Measurements from ENCODE around the gene NKAP.
"Not testable (repeated sequence)": the region's sequence is repeated elsewhere in the genome, so short reads cannot be mapped to it uniquely, and the experiment has no call there.

NKAP gene

DNA sequence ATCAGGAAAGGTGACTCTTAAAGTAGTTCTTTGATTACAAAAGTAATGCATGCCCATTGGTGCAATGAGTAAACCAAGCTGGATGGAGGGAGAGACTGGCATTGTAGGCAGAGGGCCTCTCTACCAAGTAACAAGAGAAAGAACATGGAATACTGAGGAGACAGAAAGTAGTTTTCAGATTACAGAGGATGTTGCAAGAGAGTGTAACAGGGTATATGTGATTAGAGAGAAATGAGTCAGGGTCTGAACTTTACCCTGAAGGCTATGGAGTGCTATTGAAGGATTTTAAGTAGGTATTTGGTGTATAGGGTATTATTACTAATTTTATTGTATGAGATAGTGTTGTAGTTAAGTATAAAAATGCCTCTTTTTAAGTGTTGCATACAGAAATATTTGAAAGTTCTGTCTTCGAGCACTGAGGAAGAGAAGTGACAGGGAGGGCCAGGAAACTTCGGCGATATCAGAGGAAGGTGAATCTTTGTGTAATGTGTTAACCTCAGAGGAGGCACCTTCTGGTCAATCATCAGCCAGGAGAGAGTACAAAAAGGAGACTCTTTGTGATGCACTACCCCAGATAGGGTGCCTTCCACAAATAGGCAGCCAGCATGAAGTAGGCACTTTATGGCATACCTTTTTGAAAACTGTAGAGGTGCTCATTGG, 8.2 kb downstream of the NKAP start:
- no peak for FAIRE-seq

DNA sequence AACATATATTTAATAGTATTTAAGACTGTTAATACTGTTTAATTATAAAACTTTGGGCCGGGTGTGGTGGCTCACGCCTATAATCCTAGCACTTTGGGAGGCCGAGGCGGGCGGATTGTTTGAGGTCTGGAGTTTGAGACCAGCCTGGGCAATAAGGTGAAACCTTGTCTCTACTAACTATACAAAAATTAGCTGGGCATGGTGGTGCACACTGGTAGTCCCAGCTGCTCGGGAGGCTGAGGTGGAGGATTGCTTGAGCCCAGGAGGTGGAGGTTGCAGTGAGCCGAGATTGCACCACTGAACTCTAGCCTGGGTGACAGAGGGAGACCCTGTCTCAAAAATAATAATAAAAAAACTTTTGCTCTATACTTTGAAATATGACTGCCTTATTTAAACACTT, 21.2 kb downstream of the NKAP start:
- FAIRE-seq: not testable (repeated sequence)

DNA sequence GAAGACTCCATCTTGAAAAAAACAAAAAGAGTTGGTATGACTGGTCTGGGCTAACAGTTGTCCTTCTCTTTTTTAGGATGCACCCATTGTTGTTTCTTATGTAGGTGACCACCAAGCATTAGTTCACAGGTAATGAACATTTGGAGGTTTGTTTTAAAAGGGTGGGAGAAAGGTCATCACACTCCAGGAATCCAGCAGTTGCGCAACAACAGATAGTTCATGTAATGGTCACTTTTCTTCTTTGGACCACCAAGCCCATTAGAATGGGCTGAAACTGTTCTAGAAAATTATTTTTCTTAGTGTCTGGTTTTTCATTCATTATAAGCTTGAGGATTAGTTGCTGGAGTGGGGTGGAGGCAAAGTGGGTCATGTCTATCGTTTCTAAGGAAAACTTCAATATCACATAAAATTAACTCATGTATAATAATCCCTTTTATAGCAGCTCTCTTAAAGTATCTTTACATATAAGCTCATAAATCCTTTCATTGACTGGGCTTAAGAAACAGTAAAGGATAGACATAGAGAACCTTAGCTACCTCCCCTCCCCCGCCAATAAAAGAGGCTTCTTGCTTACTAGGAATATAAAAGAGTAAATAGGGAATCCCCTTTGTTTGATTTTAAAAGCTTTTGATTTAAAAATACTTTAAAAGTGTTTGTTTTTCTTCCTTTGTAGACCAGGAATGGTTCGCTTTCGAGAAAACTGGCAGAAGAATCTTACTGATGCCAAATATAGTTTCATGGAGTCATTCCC, 23.5 kb downstream of the NKAP start:
- no peak for FAIRE-seq

DNA sequence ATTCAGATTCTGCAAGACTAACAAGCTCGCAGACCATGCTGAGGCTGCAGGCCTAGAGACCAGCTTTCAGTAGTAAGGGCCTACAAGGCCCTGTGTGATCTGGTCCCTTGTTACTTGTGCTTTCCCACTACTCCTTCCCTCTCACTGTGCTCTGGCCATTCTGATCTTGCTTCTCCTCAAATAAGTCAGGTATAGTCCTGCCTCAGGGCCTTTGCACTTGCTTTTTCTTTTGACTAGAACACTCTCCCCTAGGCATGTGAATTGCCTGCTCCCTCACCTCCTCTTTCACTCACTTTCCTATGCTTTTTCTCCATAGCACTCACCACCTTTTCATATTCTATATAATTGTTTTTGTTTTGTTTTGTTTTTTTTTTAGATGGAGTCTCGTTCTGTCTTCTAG, 25.7 kb downstream of the NKAP start:
- no peak for FAIRE-seq

DNA sequence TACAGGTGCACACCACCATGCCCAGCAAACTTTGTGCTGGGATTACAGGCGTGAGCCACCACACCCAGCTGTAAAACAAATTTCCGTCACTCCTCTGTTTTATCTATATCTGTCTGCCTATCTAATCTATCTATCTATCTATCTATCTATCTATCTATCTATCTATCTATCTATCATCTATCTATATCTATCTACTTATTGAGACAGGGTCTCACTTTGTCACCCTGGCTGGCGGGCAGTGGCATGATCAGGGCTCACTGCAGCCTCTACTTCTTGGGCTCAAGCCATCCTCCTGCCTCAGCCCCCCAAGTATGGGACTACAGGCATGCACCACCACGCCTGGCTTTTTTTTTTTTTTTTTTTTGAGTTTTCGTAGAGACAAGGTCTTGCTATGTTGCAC, 27.2 kb downstream of the NKAP start:
- FAIRE-seq: no peak

DNA sequence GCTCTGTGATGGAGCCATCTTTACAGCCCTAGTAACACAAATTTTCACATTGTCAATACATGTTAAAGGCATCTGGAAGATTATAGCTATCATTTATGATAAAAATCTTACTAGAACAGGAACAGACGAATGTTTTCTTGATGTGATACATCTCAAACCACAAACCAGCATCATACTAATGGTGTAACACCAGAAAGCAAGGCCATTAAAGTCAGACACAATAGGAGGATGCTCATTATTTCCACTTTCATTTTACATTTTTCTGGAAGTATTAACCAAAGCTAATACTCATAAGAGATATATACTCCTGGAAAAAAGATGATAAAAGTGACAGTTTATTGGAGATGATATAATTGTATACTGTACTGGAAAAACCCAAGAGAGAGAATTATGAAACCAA, 42.6 kb downstream of the NKAP start:
- no peak for FAIRE-seq

DNA sequence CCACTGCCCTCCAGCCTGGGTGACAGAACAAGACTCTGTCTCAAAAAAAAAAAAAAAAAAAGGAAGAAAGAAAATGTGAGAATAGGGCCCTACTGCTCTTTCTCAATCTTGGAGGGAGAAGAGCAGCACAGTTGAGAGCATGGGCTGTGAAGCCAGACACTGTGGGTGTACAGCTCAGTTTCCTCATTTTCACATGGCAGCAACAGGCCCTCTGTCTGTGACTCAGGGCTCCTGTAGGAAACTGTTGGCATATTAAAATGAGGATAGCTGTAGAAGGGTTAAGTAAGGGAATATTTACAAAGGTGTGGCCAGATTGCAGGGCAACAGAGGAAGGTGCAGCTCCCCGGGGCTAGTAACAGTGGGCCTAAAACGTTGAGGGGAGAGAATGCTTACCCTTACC, 44.4 kb downstream of the NKAP start:
- FAIRE-seq: no peak

DNA sequence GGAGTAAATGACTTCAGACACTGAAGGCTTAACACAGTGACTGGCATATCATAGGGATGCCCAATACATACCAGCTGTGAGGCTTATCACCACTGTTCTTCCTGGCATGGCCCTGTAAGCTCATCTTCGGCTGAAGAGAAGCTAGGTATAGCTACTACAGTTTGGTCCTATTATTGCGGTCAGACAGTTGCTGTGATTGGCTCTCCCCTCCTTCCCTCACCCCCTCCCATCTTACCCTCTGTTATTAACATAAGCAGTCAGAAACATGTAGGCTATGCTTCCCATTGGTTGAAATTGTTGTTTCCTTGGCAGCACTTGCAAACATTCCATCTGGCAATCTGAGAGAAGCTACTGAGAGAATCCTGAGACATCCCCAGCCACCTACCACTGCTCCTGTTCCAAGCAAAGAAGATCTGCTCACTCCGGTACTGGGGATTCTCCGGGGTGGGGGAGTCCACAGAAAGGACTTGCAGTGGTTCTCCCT, 47.7 kb downstream of the NKAP start, which contains the start of gene AKAP14:
Gene AKAP14, plus strand, starts transcription at position 51 of the 484 bp plus-strand sequence. CDS start 7,331 bp downstream, outside the sequence.
- FAIRE-seq: no peak

DNA sequence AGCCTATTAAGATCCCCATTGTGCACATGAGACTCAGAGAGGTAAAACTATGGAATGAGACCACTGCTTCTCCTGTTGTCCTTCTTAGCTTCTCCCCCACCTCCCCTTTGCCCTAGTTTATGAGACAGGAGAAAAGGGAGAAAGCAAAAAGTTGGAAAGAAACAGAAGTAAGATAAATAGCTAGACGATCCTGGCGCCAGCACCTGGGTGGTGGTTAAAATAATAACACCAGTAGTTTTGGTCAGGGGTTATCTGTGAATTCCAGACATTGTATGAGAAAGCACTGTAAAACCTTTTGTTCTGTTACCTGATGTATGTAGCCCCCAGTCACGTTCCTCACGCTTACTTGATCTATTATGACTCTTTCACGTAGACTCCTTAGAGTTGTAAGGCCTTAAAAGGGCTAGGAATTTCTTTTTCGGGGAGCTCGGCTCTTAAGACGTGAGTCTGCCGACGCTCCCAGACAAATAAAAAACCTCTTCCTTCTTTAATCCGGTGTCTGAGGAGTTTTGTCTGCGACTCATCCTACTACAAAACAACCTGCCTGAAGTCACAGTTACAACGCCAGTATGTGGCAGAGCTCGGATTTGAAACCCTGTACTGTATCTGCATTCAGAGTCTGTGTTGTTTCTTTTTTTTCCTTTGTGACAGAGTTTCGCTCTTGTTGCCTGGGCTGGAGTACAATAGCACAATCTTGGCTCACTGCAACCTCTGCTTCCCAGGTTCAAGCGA, 51.4 kb downstream of the NKAP start:
- not testable (repeated sequence) for FAIRE-seq

DNA sequence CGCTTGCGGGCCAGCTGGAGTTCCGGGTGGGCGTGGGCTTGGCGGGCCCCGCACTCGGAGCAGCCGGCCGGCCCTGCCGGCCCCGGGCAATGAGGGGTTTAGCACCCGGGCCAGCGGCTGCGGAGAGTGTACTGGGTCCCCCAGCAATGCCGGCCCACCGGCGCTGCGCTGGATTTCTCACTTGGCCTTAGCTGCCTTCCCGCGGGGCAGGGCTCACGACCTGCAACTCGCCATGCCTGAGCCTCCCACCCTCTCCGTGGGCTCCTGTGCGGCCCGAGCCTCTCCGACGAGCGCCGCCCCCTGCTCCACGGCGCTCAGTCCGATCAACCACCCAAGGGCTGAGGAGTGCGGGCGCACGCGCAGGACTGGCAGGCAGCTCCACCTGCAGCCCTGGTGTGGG, 52.9 kb downstream of the NKAP start:
- FAIRE-seq: not testable (repeated sequence)

DNA sequence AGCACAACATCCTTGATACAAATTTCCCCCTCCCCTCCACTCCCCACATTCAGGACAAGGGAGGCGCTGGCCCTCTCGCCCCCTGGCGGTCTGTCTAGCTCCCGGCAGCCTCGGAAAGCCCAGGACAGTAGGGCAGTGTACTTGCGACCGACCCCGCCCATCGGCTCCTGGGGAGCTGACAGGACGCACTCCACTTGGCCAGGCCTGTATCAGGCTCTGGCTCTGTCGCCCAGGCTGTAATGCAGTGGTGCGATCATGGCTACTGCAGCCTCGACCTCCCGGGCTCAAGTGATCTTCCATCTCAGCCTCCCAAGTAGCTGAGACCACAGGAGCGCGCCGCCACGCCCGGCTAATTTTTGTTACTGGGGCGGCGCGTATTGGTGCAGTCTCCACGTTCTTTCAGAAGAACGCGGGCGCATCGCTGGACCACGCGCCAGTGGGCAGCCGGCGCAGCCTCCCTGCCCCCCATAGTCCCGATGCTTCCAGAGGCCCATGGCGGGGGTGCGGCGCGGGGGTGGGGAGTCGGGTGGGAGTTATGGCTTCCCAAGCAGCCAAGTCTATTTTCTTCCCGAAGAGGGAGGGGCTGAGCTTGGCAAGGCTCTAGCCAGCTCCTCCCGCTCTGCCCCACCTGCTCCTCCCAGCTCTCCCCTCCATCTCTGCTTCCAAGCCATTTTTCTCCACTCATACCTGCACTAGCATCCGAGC, 55.7 kb downstream of the NKAP start:
- FAIRE-seq: no peak

DNA sequence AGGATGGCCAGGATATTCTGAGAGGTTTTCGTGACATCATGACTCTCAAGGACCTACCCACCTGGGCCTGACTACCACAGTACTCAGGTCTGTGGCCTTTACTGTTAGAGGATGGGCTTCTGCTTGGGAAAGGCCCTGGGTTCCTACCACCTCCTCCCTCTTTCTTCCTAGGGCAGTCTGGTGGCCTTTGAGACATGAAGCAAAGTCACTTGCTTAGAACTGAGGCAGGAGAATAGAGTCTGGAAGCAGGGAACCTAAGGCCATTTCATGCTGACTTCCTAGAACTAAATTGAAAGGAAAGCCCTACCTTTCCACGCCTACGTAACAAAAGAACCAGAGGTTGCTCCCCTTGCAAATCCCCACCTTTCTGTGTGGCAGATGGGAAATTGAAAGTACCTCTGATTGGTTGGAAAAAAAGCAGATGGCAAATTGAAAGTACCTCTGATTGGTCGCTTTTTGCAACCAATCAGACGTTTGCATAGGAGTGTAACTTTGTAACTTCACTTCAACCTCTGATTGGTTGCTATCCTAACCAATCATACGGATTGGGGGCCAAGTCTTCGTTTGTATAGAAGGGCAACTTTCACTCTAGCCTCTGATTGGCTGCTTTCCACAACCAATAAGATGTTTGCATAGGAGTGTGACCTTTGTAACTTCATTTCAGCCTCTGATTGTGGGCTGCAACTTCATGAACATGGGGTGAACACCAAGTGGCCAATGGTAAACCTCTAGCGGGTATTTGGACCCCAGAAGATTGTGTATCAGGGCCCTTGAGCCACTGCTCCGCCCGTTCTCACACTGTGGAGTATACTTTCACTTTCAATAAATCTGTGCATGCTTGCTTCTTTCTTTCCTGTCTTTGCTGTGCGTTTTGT, 57.8 kb downstream of the NKAP start:
- FAIRE-seq: no peak

DNA sequence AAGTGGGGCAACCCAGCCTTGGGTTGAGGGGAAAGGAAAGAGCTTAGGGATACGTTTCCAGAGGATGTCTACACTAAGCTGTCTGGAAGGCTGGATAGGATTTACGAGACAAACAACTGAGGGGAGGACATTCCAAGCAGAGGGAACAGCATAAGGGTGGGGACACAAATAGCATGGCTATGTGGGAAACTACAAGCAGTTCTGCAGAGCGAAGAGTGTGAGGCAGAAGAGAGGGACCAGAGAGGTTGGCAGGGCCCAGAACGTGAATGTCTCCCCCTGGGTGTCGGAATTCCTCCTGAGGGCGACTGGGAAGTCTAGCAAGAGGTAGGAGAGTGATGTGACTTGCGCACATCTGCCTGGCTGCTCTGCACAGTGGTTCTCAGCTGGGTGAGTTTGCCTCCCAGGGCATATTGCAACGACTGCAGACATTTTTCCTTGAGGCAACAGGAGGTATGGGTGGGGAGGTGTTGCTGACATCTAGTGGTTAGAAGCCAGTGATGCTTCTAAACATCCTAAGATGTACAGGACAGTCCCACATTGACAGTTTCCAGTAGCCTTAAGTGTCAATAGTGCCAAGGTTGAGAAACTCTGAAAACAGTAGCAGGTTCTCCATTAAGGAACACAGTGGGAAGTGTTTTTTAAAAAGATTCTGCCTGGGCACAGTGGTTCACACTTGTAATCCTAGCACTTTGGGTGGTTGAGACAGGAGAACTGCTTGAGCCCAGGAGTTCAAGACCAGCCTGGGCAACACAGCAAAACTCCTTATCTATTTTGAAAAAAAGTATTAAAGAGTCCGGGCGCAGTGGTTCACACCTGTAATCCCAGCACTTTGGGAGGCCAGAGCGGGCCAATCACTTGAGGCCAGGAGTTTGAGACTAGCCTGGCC, 62.8 kb downstream of the NKAP start:
- FAIRE-seq: no peak

DNA sequence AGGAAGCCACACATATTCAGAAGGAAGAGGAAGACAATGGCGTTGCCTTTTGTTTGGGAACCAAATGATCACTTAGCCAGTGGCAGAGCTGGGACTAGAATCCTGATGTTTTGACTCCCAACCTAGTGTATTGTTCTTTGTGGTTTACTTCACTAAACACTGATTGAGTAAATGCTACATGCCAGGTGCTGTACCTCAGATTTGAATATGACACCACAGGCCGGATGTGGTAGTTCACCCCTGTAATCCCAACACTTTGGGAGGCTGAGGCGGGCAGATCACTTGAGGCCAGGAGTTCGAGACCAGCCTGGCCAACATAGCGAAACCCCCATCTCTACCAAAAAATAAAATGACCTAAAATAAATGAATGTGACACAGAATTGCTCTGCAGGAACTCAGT, 63.5 kb downstream of the NKAP start:
- FAIRE-seq: no peak

DNA sequence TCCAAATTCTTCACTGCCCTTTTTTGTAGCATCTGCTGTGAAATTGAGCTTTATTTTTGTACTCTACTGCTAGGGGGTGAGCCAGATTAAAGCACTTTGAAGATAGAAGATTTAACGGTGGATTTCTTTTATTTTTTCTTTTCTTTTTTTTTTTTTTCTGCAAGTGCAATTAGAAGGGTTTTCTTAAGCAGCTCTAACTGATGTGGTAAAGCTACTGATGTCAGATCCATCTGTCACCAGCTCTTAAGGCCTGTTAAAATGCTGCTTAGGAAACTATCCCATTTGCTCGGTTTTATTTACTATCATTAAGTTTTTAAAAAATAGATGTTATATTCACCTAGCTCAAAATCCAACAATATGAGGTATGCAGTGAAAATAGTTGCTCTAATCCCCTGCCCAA, 64.8 kb downstream of the NKAP start:
- FAIRE-seq: no peak

DNA sequence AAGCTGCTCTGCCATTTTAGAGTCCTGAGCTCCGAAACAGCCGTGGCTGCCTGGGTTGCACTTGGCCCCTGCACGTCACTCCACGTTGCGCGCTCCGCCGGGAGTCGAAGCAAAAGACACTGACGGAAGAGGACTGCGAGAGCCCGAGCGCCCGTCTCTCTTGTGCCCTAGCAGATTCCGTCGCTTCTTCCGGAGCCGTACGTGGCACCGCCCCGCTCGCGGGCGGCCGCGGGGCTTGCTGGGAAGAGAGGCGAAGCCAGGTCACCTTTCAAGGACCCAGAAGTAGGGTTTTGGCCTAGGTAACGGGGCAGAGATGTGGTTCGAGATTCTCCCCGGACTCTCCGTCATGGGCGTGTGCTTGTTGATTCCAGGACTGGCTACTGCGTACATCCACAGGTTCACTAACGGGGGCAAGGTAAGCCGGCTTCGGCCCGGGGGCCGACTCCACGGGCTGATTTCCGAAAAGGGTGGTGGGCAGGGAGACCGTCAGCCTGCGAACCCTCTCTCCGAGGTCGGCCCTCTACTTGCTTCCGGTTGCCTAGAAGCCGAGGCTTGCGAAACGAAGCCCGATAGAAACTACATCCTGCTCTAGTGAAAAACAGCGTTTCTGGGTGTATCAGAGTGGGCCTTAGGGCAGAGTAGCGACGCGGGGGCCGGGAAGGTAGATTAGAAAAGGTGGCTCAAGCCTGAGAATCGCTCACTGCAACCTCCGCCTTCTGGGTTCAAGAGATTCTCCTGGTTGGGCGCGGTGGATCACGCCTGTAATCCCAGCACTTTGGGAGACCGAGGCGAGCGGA, 71.8 kb downstream of the NKAP start, which contains the start of the genes NDUFA1 and RNF113A:
Gene NDUFA1, plus strand, starts transcription at position 234 of the 797 bp plus-strand sequence. Its CDS starts 80 bp downstream, at position 314.
Gene RNF113A, minus strand, starts transcription at position 135 of the 797 bp plus-strand sequence. Its CDS starts 120 bp downstream, at position 15.
- no peak for FAIRE-seq

DNA sequence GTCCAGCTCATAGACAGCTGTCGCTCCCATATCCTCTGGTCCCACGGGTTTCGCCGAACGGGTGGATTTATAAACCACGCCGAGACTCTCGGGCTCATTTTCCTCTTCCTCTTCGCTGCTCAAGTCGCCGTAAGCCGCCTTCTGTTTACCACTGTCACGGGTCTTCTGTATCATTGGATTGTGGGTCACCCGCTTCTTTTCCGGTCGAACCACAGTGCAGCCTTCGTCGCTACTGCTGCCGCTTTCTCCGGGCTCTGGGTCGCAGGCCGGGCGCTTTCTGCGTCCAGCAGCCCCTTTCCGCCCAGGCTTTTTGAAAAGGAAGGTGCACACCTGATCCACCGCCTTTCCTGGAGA, 72.3 kb downstream of the NKAP start:
- FAIRE-seq: no peak
